ENCODE measurements around the gene ACKR3. TPM values are rescaled to one million over a fixed set of nuclear protein-coding genes. Genes with fewer than 3 reads are reported as not detected.

Gene ACKR3
- polyA plus RNA-seq, 2 of the 4 experiments (the other 2 are of a cell fraction) = 21.3 to 33.2 TPM

- 12% methylated on average over 1 of the region's 1 CpG for WGBS (ENCODE audit: missing lambda C conversion rate)
- H3K27ac ChIP-seq = no peak overlapping the region
- TF ChIP-seq, protein P1, sequence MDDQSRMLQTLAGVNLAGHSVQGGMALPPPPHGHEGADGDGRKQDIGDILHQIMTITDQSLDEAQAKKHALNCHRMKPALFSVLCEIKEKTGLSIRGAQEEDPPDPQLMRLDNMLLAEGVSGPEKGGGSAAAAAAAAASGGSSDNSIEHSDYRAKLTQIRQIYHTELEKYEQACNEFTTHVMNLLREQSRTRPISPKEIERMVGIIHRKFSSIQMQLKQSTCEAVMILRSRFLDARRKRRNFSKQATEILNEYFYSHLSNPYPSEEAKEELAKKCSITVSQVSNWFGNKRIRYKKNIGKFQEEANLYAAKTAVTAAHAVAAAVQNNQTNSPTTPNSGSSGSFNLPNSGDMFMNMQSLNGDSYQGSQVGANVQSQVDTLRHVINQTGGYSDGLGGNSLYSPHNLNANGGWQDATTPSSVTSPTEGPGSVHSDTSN (IDR thresholded peaks at IDR 0.05) = no peak
- TF ChIP-seq JUN (IDR thresholded peaks at IDR 0.05) (no peak), NFE2L2 (conservative IDR thresholded peaks at IDR 0.05; ENCODE audit: low read length) (no peak), CBX2 (IDR thresholded peaks at IDR 0.05; ENCODE audit: borderline replicate concordance, low read depth) (no peak), NR3C1 (IDR thresholded peaks at IDR 0.05) (no peak), JUNB (IDR thresholded peaks at IDR 0.05) (no peak), RFX5 (IDR thresholded peaks at IDR 0.05) (no peak), CBX8 (IDR thresholded peaks at IDR 0.05) (no peak), RCOR1 (IDR thresholded peaks at IDR 0.05; ENCODE audit: low read depth, low read length) (no peak), HEYL (CRISPR knock-in tag; IDR thresholded peaks at IDR 0.05) (no peak), MAX (IDR thresholded peaks at IDR 0.05) (no peak), EHF (CRISPR knock-in tag; IDR thresholded peaks at IDR 0.05) (no peak), FOSB (CRISPR knock-in tag; IDR thresholded peaks at IDR 0.05) (no peak)
- FAIRE-seq (no peak), ATAC-seq (no peak), DNase-seq (ENCODE audit: low read depth in 1 of 2, low spot score in 1 of 2) (no peak)
- CTCF ChIA-PET = interaction anchor here (0.9 to 4.5 kb wide), 2 partner anchors 13 to 14 kb away, joined by 3 to 16 read pairs; partner anchors contain the start of gene ACKR3
- no peak overlapping the region for H3K4me2 ChIP-seq
- 0 out of 3 replicates have a peak, but pooled peaks cover 3% of the 10 kb centered on the region for H3K4me1 ChIP-seq
- H3K4me3 ChIP-seq = no peak overlapping the region
- peaks cover 9% of the 10 kb centered on the region; the same call in 1 of the 3 replicates for H3K9me3 ChIP-seq
- POLR2A ChIA-PET = no interaction called here
These were observed 14.1 kb upstream of the ACKR3 start for GRCh38 chr2:236555481-236555880.

DNA sequence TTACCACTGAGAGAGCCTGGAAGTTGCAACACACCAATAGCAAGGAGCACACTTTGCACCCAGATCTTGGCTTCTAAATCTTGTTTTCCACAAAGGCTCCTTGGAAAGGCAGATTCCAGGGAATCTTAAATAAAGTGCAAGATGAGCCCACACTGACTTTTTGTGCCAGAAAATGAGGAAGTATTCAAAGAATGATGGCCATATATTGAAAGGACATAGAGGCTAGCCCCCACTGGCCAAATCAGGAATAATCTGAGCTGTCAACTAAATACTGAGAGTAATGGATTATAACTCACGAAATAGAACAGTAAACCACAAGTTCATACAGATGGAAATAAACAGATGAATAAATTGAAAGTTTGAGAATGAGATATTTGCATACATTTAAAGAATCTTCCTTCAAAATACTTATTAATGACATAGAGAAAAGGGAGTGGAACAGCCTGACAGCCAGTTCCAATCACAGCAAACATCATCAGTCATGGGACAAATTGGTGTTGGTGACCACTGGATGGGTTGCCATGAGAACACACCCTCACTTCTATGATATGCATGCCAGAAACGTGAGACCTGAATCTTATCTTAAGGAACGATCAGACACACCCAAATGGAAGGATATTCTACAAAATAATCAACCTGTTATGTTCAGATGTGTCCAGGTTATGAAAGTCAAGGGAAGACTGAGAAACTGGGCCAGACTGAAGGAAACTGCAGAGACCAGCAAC, 12.2 kb upstream of the ACKR3 start:
- Histone ChIP-seq H3K4me2 (no peak overlapping the region), H3K27ac (no peak overlapping the region), H3K9me3 (peaks cover 9% of the 10 kb centered on the region; the same call in 1 of the 3 replicates), H3K4me1 (0 out of 3 replicates have a peak, but pooled peaks cover 3% of the 10 kb centered on the region), H3K4me3 (no peak overlapping the region)
- no peak for ATAC-seq
- TF ChIP-seq POLR2AphosphoS2 (conservative IDR thresholded peaks at IDR 0.05; ENCODE audit: low read length) (no peak), NFE2L2 (conservative IDR thresholded peaks at IDR 0.05; ENCODE audit: low read length) (no peak), POLR2A (IDR thresholded peaks at IDR 0.05; ENCODE audit: low read length) (no peak), TFCP2L1 (CRISPR knock-in tag; IDR thresholded peaks at IDR 0.05) (no peak), NR3C1 (IDR thresholded peaks at IDR 0.05) (no peak), GATA3 (IDR thresholded peaks at IDR 0.05; ENCODE audit: borderline replicate concordance) (no peak), SMC3 (IDR thresholded peaks at IDR 0.05) (no peak), JUNB (IDR thresholded peaks at IDR 0.05) (no peak), RNF2 (IDR thresholded peaks at IDR 0.05; ENCODE audit: borderline replicate concordance, low read depth) (no peak), ESRRA (IDR thresholded peaks at IDR 0.05; ENCODE audit: borderline replicate concordance, low read length) (no peak)
- ChIA-PET POLR2A (no interaction called here), CTCF (interaction anchor here (1.0 to 4.5 kb wide), 2 partner anchors 12 to 204 kb away, joined by 3 to 16 read pairs; partner anchors contain the start of gene ACKR3)
- FAIRE-seq = no peak
- 11% methylated on average over 3 of the region's 3 CpGs for WGBS (ENCODE audit: missing lambda C conversion rate)
- no peak for DNase-seq (ENCODE audit: low read depth in 1 of 2, low spot score in 1 of 2)

DNA sequence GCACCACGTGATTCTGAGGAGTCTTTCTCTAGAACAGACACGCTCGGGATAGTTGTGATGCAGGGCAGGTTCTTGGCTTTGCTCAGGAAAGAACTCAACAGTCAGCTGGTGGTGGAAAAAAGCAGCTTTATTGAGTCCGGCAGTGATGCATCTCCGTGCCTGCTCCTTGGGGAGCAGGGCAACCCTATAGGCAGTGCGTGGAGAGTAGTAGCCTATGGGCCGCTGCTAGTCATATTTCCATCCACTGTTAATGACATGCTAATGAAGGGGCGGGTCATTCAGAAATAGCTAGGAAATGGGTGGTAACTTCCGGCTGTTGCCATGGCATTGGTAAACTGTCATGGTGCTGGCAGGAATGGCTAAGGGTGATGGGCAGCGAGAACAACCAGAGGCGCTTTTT, 11.6 kb upstream of the ACKR3 start:
- no peak for DNase-seq (ENCODE audit: low read depth in 1 of 2, low spot score in 1 of 2)
- CTCF ChIA-PET = interaction anchor here (1.0 to 3.0 kb wide), 2 partner anchors 12 to 205 kb away, joined by 3 to 9 read pairs; partner anchors contain the start of gene ACKR3
- WGBS (ENCODE audit: missing lambda C conversion rate) = 66% methylated on average over 10 of the region's 11 CpGs
- peaks cover 9% of the 10 kb centered on the region; the same call in 1 of the 3 replicates for H3K9me3 ChIP-seq
- TF ChIP-seq HOXB5 (CRISPR knock-in tag; IDR thresholded peaks at IDR 0.05) (no peak), KDM5A (IDR thresholded peaks at IDR 0.05) (no peak), JUNB (IDR thresholded peaks at IDR 0.05) (no peak), FOXS1 (CRISPR knock-in tag; IDR thresholded peaks at IDR 0.05) (no peak), ZNF302 (CRISPR knock-in tag; IDR thresholded peaks at IDR 0.05) (no peak), MYC (IDR thresholded peaks at IDR 0.05; ENCODE audit: borderline replicate concordance, low read length) (no peak), EHF (CRISPR knock-in tag; IDR thresholded peaks at IDR 0.05) (no peak), HOXB13 (CRISPR knock-in tag; IDR thresholded peaks at IDR 0.05; ENCODE audit: low read depth) (no peak), MAX (IDR thresholded peaks at IDR 0.05) (no peak), HDAC2 (IDR thresholded peaks at IDR 0.05) (no peak), ESRRA (IDR thresholded peaks at IDR 0.05; ENCODE audit: borderline replicate concordance, low read length) (no peak), TFCP2L1 (CRISPR knock-in tag; IDR thresholded peaks at IDR 0.05) (no peak), SMC3 (IDR thresholded peaks at IDR 0.05) (no peak)
- TF ChIP-seq, protein P2, sequence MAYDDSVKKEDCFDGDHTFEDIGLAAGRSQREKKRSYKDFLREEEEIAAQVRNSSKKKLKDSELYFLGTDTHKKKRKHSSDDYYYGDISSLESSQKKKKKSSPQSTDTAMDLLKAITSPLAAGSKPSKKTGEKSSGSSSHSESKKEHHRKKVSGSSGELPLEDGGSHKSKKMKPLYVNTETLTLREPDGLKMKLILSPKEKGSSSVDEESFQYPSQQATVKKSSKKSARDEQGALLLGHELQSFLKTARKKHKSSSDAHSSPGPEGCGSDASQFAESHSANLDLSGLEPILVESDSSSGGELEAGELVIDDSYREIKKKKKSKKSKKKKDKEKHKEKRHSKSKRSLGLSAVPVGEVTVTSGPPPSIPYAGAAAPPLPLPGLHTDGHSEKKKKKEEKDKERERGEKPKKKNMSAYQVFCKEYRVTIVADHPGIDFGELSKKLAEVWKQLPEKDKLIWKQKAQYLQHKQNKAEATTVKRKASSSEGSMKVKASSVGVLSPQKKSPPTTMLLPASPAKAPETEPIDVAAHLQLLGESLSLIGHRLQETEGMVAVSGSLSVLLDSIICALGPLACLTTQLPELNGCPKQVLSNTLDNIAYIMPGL (CRISPR knock-in tag; IDR thresholded peaks at IDR 0.05; ENCODE audit: borderline replicate concordance) = no peak
- H3K4me1 ChIP-seq = 0 out of 3 replicates have a peak, but pooled peaks cover 3% of the 10 kb centered on the region
- no peak overlapping the region for H3K4me3 ChIP-seq
- ATAC-seq = no peak; a peak in 1 of 6 replicates
- no peak overlapping the region for H3K27ac ChIP-seq
- H3K4me2 ChIP-seq = no peak overlapping the region
- FAIRE-seq = no peak
- POLR2A ChIA-PET = no interaction called here
